Stomach (tissue), 4 donors: ENCODE results near the gene STK24.

Experiments
- CTCF ChIP-seq, 7 experiments: fragments of 450-650 bp in 4 of 7; fragments of 200-600 bp in 3 of 7; sonication (generic) in 3 of 7; IDR thresholded peaks; one replicate each; pipeline ENCODE4 v1.5.1; 2016 to 2019; ENCODE audit warnings: antibody characterized with exemption in 7 of 7, control low read depth in 2 of 7, mild to moderate bottlenecking in 1 of 7
- POLR2A ChIP-seq, 4 donors: fragments of 450-650 bp; IDR thresholded peaks; one replicate each; pipeline ENCODE4 v1.6.1; 2016; ENCODE audit warnings: antibody characterized with exemption in 4 of 4, control low read depth in 2 of 4, mild to moderate bottlenecking in 1 of 4, moderate library complexity in 1 of 4
- POLR2AphosphoS5 ChIP-seq, 3 donors: sonication (generic); formaldehyde crosslinking; IDR thresholded peaks; one replicate each; pipeline ENCODE4 v1.6.1; 2016; ENCODE audit warnings: antibody characterized with exemption in 3 of 3

DNA sequence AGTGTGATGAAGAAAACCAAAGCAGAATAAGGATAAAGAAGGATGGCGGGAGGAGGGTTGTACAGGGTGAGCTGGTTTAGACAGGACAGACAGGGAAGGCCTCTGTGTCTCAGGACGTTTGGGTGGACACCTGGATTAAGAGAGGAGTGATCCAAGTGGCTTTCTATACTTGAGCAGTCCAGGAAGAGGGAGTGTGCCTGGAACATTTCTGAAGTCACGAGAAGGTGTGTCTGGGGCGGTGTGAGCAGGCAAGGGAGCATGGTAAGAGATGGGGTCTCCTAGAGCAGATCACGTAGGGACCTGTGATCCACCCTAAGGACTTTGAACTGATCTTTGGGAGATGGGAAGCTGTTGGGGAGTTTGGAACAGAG lies 15.4 kb upstream of the STK24 start:
- TF ChIP-seq CTCF (IDR thresholded peaks at IDR 0.05), result no peak
- no peak for TF ChIP-seq POLR2A (IDR thresholded peaks at IDR 0.05)
- TF ChIP-seq POLR2AphosphoS5 (IDR thresholded peaks at IDR 0.05), result no peak
